Endothelial cell (in vitro differentiated cells): ENCODE results near the gene BRF1. TPM values are rescaled to one million over a fixed set of nuclear protein-coding genes. Genes with fewer than 3 reads are reported as not detected.

Experiments
- DNase-seq: peaks from one replicate; pipeline ENCODE4 v3.0.0; 2021; ENCODE audit warnings: low spot score
- H3K27ac Mint-ChIP-seq: one replicate; pipeline ENCODE4 v1.8.0; 2021; ENCODE audit warnings: mixed read lengths, inconsistent platforms; ENCODE audit not compliant: unreplicated experiment
- H3K27me3 Mint-ChIP-seq: one replicate; pipeline ENCODE4 v1.8.0; 2021; ENCODE audit warnings: mild to moderate bottlenecking, moderate library complexity, mixed read lengths, inconsistent platforms; ENCODE audit not compliant: unreplicated experiment
- H3K36me3 Mint-ChIP-seq: one replicate; pipeline ENCODE4 v1.8.0; 2021; ENCODE audit warnings: mild to moderate bottlenecking, low read depth, mixed read lengths, inconsistent platforms; ENCODE audit not compliant: unreplicated experiment
- H3K4me1 Mint-ChIP-seq: one replicate; pipeline ENCODE4 v1.8.0; 2021; ENCODE audit warnings: mild to moderate bottlenecking, mixed read lengths, inconsistent platforms; ENCODE audit not compliant: unreplicated experiment
- H3K4me3 Mint-ChIP-seq: one replicate; pipeline ENCODE4 v1.8.0; 2021; ENCODE audit warnings: mild to moderate bottlenecking, mixed read lengths, inconsistent platforms; ENCODE audit not compliant: unreplicated experiment
- H3K9me3 Mint-ChIP-seq: one replicate; pipeline ENCODE4 v1.8.0; 2021; ENCODE audit warnings: mixed read lengths, inconsistent platforms; ENCODE audit not compliant: unreplicated experiment
- CTCF ChIP-seq: fragments of 200-600 bp; sonication (generic); IDR thresholded peaks from one replicate; pipeline ENCODE4 v1.5.0; 2021; ENCODE audit warnings: antibody characterized with exemption; ENCODE audit not compliant: unreplicated experiment
- total RNA-seq: library from RNA; stranded (reverse); fragmentation: NEBNext Ultra II Directional; extraction: Animal tissue kit (Norgen Biotek cat#: 25700); gene quantifications from one replicate; pipeline ENCODE4 v1.2.1, GENCODE V29; 2021; ENCODE audit not compliant: unreplicated experiment

BRF1 gene
- total RNA-seq, 1 donor from 2014 or later, result 40.9 TPM

DNA sequence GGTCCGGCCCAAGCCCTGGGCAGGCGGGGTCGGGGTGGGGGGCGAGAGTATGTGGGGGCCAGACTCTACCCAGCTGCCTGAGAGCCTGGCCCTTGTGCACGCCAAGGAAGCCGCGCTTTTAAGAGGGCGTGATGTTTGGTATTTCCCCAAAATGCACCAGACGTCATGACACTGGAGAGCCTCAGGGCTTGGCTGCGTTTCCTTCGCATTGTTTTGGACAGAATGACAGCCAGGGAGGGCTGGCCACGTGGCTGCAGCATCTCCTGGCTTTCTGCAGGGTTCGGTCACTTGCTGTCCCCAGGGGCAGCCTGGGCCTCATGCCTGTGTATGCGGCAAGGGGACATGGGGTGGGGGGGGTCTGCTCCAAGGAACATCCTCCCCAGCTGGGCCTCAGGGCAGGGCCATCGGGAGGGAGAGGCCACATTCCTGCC is 103.6 kb downstream of the BRF1 start:
- Mint-ChIP-seq H3K9me3 (no peaks in the 10 kb centered on the region), H3K4me3 (no peak overlapping the region), H3K27me3 (peaks cover 32% of the 10 kb centered on the region), H3K36me3 (no peaks in the 10 kb centered on the region), H3K27ac (peak overlapping the region; percentile 57), H3K4me1 (peaks cover 52% of the 10 kb centered on the region)
- no peak for DNase-seq
- no peak for TF ChIP-seq CTCF

GRCh38 chr14:105196265-105196960 is 104.4 kb downstream of the BRF1 start:
- Mint-ChIP-seq H3K27me3 (peaks cover 32% of the 10 kb centered on the region), H3K27ac (peak overlapping the region; percentile 97), H3K36me3 (no peaks in the 10 kb centered on the region), H3K4me1 (peaks cover 48% of the 10 kb centered on the region), H3K9me3 (no peaks in the 10 kb centered on the region), H3K4me3 (no peak overlapping the region)
- no peak for TF ChIP-seq CTCF
- peak; percentile 95 for DNase-seq

GRCh38 chr14:105195522-105196264 is 105.1 kb downstream of the BRF1 start:
- peak; percentile 59 for DNase-seq
- Mint-ChIP-seq H3K27me3 (peaks cover 29% of the 10 kb centered on the region), H3K36me3 (no peaks in the 10 kb centered on the region), H3K27ac (peak overlapping the region; percentile 97), H3K4me3 (no peak overlapping the region), H3K9me3 (no peaks in the 10 kb centered on the region), H3K4me1 (peaks cover 52% of the 10 kb centered on the region)
- TF ChIP-seq CTCF, result no peak

- Mint-ChIP-seq H3K9me3 (no peaks in the 10 kb centered on the region), H3K27me3 (peaks cover 27% of the 10 kb centered on the region), H3K4me3 (no peak overlapping the region), H3K27ac (peak overlapping the region; percentile 97), H3K4me1 (peaks cover 49% of the 10 kb centered on the region), H3K36me3 (no peaks in the 10 kb centered on the region)
- TF ChIP-seq CTCF, result no peak
- no peak for DNase-seq
Measured at GRCh38 chr14:105195051-105195450, 105.8 kb downstream of the BRF1 start.
